ENCODE data around the gene FGF14.
A peak's percentile ranks its signal among the peaks of the same experiment; 100 is the strongest.

Gene FGF14

GRCh38 chr13:101931186-101931585 lies 470.7 kb downstream of the FGF14 start:
- no peak for TF ChIP-seq CTCF (IDR thresholded peaks at IDR 0.05; ENCODE audit: low read length, missing control alignments)
- H3K4me3 ChIP-seq (replicated peaks; ENCODE audit: low read depth, low read length): no peak overlapping the region
- no peak for DNase-seq (ENCODE audit: low read depth)

DNA sequence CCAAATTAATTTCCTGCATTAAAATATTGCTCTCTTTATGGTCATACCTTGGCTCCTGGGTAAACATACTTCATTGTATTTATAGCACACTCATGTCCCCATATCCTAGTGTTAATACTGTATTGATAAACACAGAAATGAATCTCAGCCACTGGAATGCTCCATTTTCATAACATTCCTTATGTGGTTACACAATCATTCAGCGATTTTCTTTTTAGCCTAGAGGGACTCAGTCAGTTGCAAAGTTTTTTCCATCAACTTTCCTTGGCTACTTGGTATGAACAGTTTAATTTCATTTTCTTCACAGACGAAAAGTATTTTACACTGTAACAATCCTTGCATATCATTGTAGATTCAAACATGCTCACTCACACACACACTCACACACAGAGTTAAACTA lies 471.5 kb downstream of the FGF14 start:
- no peak for DNase-seq (ENCODE audit: low read depth)
- no peak for TF ChIP-seq CTCF (IDR thresholded peaks at IDR 0.05; ENCODE audit: low read length, missing control alignments)
- no peak overlapping the region for H3K4me3 ChIP-seq (replicated peaks; ENCODE audit: low read depth, low read length)

DNA sequence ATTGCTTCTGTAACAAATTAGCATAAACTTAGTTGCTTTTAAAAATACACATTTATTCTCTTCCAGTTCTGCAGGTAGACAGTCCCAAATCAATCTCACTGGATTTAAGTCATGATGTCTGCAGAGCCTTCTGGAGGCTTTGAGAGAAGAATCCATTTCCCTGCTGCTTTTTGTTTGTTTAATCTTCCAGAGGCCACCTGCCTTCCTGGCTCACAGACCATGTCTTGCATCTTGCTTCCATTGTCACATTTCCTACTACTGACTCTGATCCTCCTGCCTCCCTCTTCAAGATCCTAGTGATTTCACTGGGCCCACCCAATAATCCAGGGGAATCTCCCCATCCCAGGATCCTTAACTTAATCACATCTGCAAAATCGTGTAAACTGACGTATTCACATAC lies 476.1 kb downstream of the FGF14 start:
- DNase-seq (ENCODE audit: low read depth): no peak
- no peak for TF ChIP-seq CTCF (IDR thresholded peaks at IDR 0.05; ENCODE audit: low read length, missing control alignments)
- H3K4me3 ChIP-seq (replicated peaks; ENCODE audit: low read depth, low read length): no peak overlapping the region

- no peak for TF ChIP-seq CTCF (IDR thresholded peaks at IDR 0.05; ENCODE audit: low read length, missing control alignments)
- H3K4me3 ChIP-seq (replicated peaks; ENCODE audit: low read depth, low read length): no peak overlapping the region
- peak; percentile 14 for DNase-seq (ENCODE audit: low read depth)
Measured at GRCh38 chr13:101919541-101920181, 482.2 kb downstream of the FGF14 start.

DNA sequence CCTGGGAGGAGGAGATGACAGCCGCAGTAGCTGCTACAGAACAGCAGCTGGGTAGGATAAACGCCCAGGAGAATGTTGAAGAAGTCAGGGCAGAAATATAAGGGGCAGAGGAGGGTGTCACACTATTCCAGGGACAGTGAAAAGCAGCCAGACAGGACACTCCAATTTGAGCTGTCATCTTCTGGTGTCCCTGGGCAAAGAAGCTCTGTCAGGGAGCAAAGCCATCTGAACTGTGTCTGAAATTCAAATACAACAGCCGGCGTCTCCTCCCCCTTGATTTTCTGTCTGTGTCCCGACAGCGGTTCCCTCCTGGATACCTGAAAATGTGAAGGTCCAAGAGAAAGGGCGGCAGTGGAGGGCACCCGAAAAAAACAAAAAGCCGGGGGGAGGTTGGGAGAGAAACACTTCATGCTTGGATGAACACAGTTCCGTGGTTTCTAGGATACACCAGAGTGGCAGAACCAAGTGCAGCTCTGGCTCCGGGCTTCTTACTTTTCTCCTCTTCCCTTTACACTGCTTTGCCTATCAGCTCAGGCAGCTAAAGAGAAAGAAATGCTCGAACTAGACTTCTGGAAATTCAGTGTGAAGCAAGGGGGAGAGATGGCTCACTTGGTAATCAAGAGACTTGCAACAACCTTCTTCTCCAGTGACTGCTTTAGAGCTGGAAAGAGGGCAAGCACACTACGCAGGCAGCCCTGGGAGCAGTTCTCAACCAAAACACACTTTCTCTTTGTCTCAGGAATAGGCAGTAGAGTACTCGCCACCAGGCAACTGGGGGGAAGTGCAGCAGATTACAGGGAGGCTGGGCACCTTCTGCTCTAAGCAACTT lies 483.8 kb downstream of the FGF14 start:
- no peak for TF ChIP-seq CTCF (IDR thresholded peaks at IDR 0.05; ENCODE audit: low read length, missing control alignments)
- no peak for DNase-seq (ENCODE audit: low read depth)
- H3K4me3 ChIP-seq (replicated peaks; ENCODE audit: low read depth, low read length): no peak overlapping the region

DNA sequence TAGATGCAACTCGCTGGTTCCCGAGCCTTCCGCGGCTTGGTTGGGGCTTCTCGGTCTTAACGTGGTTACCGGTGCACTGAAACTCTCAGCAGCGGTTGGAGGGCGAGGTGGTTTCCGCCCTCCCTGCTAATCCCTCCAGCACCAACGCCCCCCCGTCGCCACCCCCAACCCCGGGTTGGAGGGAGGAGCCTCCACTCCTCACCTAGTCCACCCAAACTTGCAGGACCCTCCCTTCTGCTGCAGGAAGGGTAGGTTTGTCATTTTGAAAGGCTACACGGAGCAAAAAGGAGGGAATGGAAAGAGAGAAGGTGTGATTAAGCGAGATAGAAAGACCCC lies 484.4 kb downstream of the FGF14 start:
- no peak overlapping the region for H3K4me3 ChIP-seq (replicated peaks; ENCODE audit: low read depth, low read length)
- no peak for TF ChIP-seq CTCF (IDR thresholded peaks at IDR 0.05; ENCODE audit: low read length, missing control alignments)
- DNase-seq (ENCODE audit: low read depth): no peak
